ENCODE measurements around the gene CRB3.
"Not testable (repeated sequence)": the region's sequence is repeated elsewhere in the genome, so short reads cannot be mapped to it uniquely, and the experiment has no call there.

CRB3 gene, protein sequence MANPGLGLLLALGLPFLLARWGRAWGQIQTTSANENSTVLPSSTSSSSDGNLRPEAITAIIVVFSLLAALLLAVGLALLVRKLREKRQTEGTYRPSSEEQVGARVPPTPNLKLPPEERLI

GRCh38 chr19:6464070-6464873 is at the start of gene CRB3:
TSS of gene CRB3 (plus strand) at chr19:6464271. CDS start at chr19:6464702, 431 bp downstream.
- DNase-seq (ENCODE audit: low read depth, low spot score): no peak

GRCh38 chr19:6414793-6415590 is 49.1 kb upstream of the CRB3 start:
- no peak for DNase-seq (ENCODE audit: low read depth, low spot score)

- no peak for DNase-seq (ENCODE audit: low read depth, low spot score)
Measured at GRCh38 chr19:6415591-6416190, 48.4 kb upstream of the CRB3 start.

DNA sequence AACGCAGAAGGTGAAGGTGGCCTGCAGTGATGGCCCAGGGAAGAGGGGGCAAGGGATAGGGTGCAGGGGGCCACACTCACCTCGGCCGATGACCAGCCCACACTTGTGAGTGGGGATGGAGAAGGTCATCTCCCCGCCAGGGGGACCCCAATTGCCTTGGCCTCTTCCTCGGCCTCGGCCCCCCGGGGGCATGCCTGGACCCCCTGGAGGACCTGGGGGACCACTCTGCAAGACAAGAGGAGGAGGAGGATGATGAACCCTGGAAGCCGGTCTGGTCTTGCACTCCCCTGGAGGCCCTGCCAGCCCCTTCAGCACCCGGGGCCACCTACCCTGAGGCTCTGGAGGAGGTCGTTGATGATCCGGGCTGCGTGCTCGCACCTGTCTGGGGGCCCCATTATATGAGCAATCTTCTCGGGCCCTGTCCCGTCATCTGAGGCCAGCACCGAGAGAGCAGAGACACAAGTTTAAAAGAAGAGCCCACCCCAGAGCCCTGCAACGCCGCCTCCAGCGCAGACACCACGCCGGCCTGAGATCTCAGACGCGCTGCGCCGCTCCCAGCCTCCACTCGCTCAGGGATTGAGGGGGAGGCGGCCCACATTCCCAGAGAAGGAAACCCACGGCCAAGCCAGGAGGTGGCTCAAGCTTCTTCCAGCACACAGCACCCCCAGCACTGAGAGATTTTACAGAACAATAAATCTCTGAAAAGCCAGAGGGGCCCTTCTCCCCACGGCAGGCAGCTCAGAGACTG is 47.2 kb upstream of the CRB3 start:
- DNase-seq (ENCODE audit: low read depth, low spot score): no peak

DNA sequence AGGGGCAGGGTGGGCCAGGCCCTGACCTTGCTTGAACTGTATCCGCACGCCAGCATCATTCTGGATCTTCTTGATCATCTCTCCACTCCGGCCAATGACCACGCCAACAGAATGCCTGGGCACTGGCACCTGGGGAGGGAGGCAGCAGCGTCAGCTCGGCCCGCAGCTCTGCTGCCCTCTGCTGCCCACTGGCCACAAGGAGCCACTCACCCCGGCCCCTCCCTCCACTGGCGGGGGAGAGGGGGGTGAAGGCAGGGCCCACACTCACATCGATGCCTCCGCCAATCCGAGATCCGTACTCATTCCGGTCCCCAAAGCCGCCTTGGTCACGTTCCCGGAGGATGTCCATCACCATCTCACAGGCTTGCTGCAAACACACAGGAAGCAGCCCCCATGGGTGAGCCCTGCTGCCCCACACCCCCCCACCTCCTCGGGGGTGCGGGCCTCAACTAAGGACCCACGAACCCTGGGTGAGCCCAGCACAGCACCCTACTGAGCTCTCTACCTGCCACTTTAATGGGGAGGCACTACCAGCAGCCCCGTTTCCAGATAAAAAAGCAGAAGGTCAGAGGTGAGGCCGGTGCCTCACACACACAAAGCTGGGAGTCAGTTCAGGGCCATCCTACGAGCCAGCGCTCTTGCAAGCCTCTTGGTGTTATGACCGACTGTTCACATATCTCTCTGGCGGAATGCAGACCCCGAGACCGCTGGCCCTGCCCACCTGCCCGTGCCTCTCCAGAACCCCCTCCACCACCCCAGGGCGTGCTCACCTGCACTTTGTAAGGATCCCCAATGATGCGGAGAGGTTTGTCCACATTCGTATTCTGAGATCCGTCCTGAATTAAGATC is 46.1 kb upstream of the CRB3 start:
- DNase-seq (ENCODE audit: low read depth, low spot score): no peak

DNA sequence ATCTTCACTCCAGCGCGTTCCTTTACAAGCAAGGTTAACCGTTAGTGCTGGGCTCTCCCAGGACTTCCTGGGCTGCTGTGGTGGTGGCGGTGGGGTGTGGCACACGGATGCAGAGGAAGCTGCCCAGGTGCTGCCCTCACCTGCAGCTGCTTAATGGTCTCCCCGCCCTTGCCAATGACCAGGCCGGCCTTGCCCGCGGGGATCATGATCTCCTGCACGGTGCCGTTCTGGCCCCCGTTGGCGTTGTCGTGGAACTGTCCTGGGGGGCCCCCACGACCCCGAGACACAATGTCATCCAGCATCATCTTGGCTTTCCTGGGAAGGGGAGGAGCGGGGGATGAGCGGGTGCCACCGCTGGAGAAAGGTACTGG is 45.5 kb upstream of the CRB3 start:
- DNase-seq (ENCODE audit: low read depth, low spot score): no peak

- DNase-seq (ENCODE audit: low read depth, low spot score): no peak
Measured at GRCh38 chr19:6421075-6422014, 42.7 kb upstream of the CRB3 start.

- DNase-seq (ENCODE audit: low read depth, low spot score): no peak
Measured at GRCh38 chr19:6423499-6424194, 40.4 kb upstream of the CRB3 start.

GRCh38 chr19:6424195-6424938 is 39.7 kb upstream of the CRB3 start, which contains the start of gene KHSRP:
TSS of gene KHSRP (minus strand) at chr19:6424811. CDS start at chr19:6424701, 110 bp downstream.
- DNase-seq (ENCODE audit: low read depth, low spot score): no peak

GRCh38 chr19:6424939-6425731 is 38.9 kb upstream of the CRB3 start:
- DNase-seq (ENCODE audit: low read depth, low spot score): peak; percentile 98

GRCh38 chr19:6425732-6426620 is 38.1 kb upstream of the CRB3 start:
- DNase-seq (ENCODE audit: low read depth, low spot score): no peak

DNA sequence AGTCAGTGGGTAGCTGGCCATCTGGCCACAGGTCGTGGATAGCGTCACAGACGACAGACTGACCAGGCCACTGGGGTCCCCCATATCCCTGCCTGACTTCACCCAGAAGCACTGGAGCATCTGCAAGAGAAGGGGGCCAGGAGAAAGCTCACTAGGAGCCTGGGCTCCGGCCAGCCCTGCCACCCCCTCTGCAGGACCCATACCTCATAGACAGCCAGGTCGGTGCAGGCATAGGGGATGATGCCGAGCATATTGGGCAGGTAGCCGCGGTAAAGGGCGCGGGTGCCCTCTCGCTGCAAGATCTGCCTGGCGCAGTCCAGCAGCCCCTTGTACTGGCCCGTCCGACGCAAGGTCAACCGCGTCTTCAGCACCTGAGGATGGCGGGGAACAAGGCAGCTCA is 36.9 kb upstream of the CRB3 start:
- DNase-seq (ENCODE audit: low read depth, low spot score): no peak

DNA sequence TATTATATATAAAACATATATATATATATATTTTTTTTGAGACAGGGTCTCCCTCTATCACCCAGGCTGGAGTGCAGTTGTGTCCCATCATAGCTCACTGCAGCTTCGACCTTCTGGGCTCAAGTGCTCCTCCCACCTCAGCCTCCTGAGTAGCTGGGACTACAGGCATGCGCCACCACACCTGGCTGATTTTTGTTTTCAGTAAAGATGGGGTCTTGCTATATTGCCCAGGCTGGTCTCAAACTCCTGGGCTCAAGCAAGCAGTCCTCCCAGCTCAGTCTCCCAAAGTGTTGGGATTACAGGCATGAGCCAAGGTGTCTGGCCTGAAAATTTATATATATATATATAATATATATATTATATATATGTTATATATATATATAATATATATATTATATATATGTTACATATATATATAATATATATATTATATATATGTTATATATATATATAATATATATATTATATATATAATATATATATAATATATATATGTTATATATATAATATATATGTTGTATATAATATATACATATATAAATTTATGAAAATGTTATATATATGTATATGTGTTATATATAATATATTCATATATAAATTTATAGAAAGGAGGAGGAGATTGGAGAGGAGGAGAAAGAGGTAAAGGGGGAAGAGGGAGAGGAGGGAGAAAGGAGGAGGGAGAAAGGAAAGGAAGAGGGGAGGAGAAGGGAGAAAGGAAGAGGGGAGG is 35.2 kb upstream of the CRB3 start:
- not testable (repeated sequence) for DNase-seq (ENCODE audit: low read depth, low spot score)

GRCh38 chr19:6429419-6430221 is 34.5 kb upstream of the CRB3 start:
- no peak for DNase-seq (ENCODE audit: low read depth, low spot score)

- no peak for DNase-seq (ENCODE audit: low read depth, low spot score)
Measured at GRCh38 chr19:6431891-6432290, 32.2 kb upstream of the CRB3 start.

All from activated CD4-positive, CD25-positive, alpha-beta regulatory T cell treated with anti-CD3 and anti-CD28 coated beads, Interleukin-2, amount 50 U/mL, for 16 hours (primary cell).